ENCODE results near the gene PRKRA. TPM values are rescaled to one million over a fixed set of nuclear protein-coding genes. Genes with fewer than 3 reads are reported as not detected.

PRKRA gene
- total and polyA plus RNA-seq, 2 of the 13 experiments (the other 11 are each of a cell fraction or from before 2014, with no cell fraction given), result 53.1 to 74.7 TPM

- TF ChIP-seq ZNF609 (CRISPR knock-in tag; IDR thresholded peaks at IDR 0.05; ENCODE audit: borderline replicate concordance), result 0 out of 2 replicates have a peak, but pooled peaks have one; percentile 20
- TF ChIP-seq ZNF367 (CRISPR knock-in tag; IDR thresholded peaks at IDR 0.05; ENCODE audit: borderline replicate concordance), result no peak
- TF ChIP-seq TGIF2 (CRISPR knock-in tag; IDR thresholded peaks at IDR 0.05), result peak; percentile 56
- 0 out of 2 replicates have a peak, but pooled peaks have one; percentile 41 for TF ChIP-seq ZNF234 (CRISPR knock-in tag; conservative IDR thresholded peaks at IDR 0.05)
- no peak for TF ChIP-seq CENPX (CRISPR knock-in tag; IDR thresholded peaks at IDR 0.05)
- TF ChIP-seq NONO (IDR thresholded peaks at IDR 0.05), result no peak
- peak; percentile 96 for TF ChIP-seq NONO (CRISPR knock-in tag; conservative IDR thresholded peaks at IDR 0.05)
- TF ChIP-seq ZFP37 (CRISPR knock-in tag; IDR thresholded peaks at IDR 0.05; ENCODE audit: borderline replicate concordance), result peak; percentile 53
- TF ChIP-seq HNF1A (IDR thresholded peaks at IDR 0.05; ENCODE audit: low read depth), result no peak
- TF ChIP-seq HNF1A (CRISPR knock-in tag; IDR thresholded peaks at IDR 0.05; ENCODE audit: borderline replicate concordance), result peak; percentile 76
- TF ChIP-seq ZSCAN21 (CRISPR knock-in tag; IDR thresholded peaks at IDR 0.05; ENCODE audit: borderline replicate concordance), result peak; percentile 96
- TF ChIP-seq ZBTB14 (CRISPR knock-in tag; IDR thresholded peaks at IDR 0.05), result peak; percentile 55
- 0 out of 2 replicates have a peak, but pooled peaks have one; percentile 38 for TF ChIP-seq ZNF362 (CRISPR knock-in tag; IDR thresholded peaks at IDR 0.05; ENCODE audit: borderline replicate concordance)
- TF ChIP-seq ZNF816 (CRISPR knock-in tag; IDR thresholded peaks at IDR 0.05; ENCODE audit: borderline replicate concordance), result no peak; the same call in 1 of the 2 replicates
- TF ChIP-seq GTF3A (CRISPR knock-in tag; conservative IDR thresholded peaks at IDR 0.05), result peak; percentile 78
- TF ChIP-seq ZNF7 (CRISPR knock-in tag; IDR thresholded peaks at IDR 0.05), result no peak
- peak; percentile 96 for TF ChIP-seq KDM5B (CRISPR knock-in tag; IDR thresholded peaks at IDR 0.05; ENCODE audit: borderline replicate concordance)
Observed at GRCh38 chr2:178450774-178451525, at the start of gene PRKRA, which contains the start of gene PJVK (continued).
